ENCODE measurements around the gene BLOC1S2. TPM values are rescaled to one million over a fixed set of nuclear protein-coding genes. Genes with fewer than 3 reads are reported as not detected.

The BLOC1S2 gene
- total RNA-seq, 1 donor from 2014 or later: 37.5 TPM

GRCh38 chr10:100328198-100328597, 41.7 kb upstream of the BLOC1S2 start:
- Mint-ChIP-seq H3K27me3 (ENCODE audit: low read depth) (peaks cover 85% of the 10 kb centered on the region), H3K4me1 (peaks cover 13% of the 10 kb centered on the region)

GRCh38 chr10:100327718-100328009, 41.2 kb upstream of the BLOC1S2 start:
- Mint-ChIP-seq H3K27ac (ENCODE audit: unreplicated experiment) (no peak overlapping the region), H3K36me3 (ENCODE audit: low read depth) (no peaks in the 10 kb centered on the region), H3K27me3 (ENCODE audit: low read depth) (peaks cover 83% of the 10 kb centered on the region), H3K4me1 (peaks cover 8% of the 10 kb centered on the region), H3K4me3 (no peak overlapping the region), H3K9me3 (no peaks in the 10 kb centered on the region)
- no peak for TF ChIP-seq CTCF (conservative IDR thresholded peaks at IDR 0.05)
- DNase-seq (ENCODE audit: low read depth, low spot score): no peak

More at GRCh38 chr10:100328198-100328597, 41.7 kb upstream of the BLOC1S2 start:
- Mint-ChIP-seq H3K9me3 (no peaks in the 10 kb centered on the region), H3K27ac (ENCODE audit: unreplicated experiment) (no peak overlapping the region), H3K36me3 (ENCODE audit: low read depth) (no peaks in the 10 kb centered on the region), H3K4me3 (no peak overlapping the region)
- TF ChIP-seq CTCF (conservative IDR thresholded peaks at IDR 0.05): no peak
- no peak for DNase-seq (ENCODE audit: low read depth, low spot score)

GRCh38 chr10:100327007-100327717, 40.7 kb upstream of the BLOC1S2 start:
- TF ChIP-seq CTCF (conservative IDR thresholded peaks at IDR 0.05): no peak
- Mint-ChIP-seq H3K27ac (ENCODE audit: unreplicated experiment) (no peak overlapping the region), H3K36me3 (ENCODE audit: low read depth) (no peaks in the 10 kb centered on the region), H3K4me3 (no peak overlapping the region), H3K4me1 (peaks cover 6% of the 10 kb centered on the region), H3K27me3 (ENCODE audit: low read depth) (peaks cover 83% of the 10 kb centered on the region), H3K9me3 (no peaks in the 10 kb centered on the region)
- DNase-seq (ENCODE audit: low read depth, low spot score): no peak

GRCh38 chr10:100325158-100325557, 38.7 kb upstream of the BLOC1S2 start:
- peaks cover 72% of the 10 kb centered on the region for H3K27me3 Mint-ChIP-seq (ENCODE audit: low read depth)
- DNase-seq (ENCODE audit: low read depth, low spot score): no peak
- no peak overlapping the region for H3K27ac Mint-ChIP-seq (ENCODE audit: unreplicated experiment)
- no peaks in the 10 kb centered on the region for H3K4me1 Mint-ChIP-seq
- H3K4me3 Mint-ChIP-seq: no peak overlapping the region
- no peak for TF ChIP-seq CTCF (conservative IDR thresholded peaks at IDR 0.05)
- H3K36me3 Mint-ChIP-seq (ENCODE audit: low read depth): no peaks in the 10 kb centered on the region
- no peaks in the 10 kb centered on the region for H3K9me3 Mint-ChIP-seq

GRCh38 chr10:100319707-100320402, 33.4 kb upstream of the BLOC1S2 start:
- peaks cover 60% of the 10 kb centered on the region for H3K27me3 Mint-ChIP-seq (ENCODE audit: low read depth)
- no peak for DNase-seq (ENCODE audit: low read depth, low spot score)
- H3K9me3 Mint-ChIP-seq: no peaks in the 10 kb centered on the region
- H3K4me3 Mint-ChIP-seq: no peak overlapping the region
- no peak overlapping the region for H3K27ac Mint-ChIP-seq (ENCODE audit: unreplicated experiment)
- no peaks in the 10 kb centered on the region for H3K36me3 Mint-ChIP-seq (ENCODE audit: low read depth)
- peaks cover 7% of the 10 kb centered on the region for H3K4me1 Mint-ChIP-seq
- no peak for TF ChIP-seq CTCF (conservative IDR thresholded peaks at IDR 0.05)

Measured in neural crest cell (in vitro differentiated cells).